GM18867 (cell line): Measurements from ENCODE around the gene VSIG10L.

ENCODE experiments used
- ATAC-seq: cut with Tn5 transposase; IDR thresholded peaks from one replicate; pipeline ENCODE4 v1.9.1; 2021; ENCODE audit warnings: mild to moderate bottlenecking, moderate library complexity; ENCODE audit not compliant: unreplicated experiment

Gene VSIG10L

DNA sequence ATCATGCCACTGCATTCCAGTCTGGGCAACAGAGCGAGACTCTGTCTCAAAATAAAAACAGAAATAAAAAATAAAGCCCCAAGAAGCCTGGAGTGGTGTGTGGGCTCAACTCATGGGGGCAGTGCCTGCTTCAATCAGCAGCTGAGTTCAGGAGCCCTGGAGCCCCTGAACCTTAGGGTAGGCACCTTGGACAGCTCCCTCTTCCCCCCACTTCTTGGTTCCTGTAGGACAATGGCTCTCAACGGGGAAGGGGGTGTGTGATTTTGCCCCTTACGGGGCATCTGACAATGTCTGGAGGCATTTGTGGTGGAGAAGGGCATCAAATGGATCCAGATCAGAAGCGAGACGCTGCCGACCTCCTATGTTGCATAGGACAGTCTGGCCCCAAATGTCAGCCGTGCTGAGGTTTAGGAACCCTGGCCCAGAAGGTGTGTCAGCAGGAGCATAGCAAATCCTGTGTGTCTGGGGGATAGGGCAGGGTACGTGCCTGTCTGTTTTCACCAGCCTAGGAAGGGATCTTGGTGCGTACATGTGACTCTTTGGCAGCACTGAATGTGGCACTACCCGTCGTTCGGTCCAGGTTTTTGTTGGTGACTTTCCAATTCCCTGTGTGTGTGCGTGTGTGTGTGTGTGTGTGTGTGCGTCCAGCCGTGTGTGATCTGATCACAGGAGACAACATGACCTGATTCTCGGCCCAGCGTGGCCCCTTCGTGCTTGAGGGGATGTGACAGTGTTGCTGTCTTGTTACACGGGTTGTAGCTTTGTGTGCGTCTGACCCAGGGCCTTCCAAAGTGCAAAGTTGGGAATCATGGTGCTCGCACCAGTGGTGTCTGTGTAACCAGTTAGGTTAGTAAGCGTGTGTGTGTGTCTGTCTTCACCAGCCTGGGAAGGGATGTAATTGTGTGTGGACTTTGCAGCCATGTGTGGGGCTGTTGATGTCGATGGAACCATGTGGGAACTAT is 23.0 kb downstream of the VSIG10L start:
- no peak for ATAC-seq

DNA sequence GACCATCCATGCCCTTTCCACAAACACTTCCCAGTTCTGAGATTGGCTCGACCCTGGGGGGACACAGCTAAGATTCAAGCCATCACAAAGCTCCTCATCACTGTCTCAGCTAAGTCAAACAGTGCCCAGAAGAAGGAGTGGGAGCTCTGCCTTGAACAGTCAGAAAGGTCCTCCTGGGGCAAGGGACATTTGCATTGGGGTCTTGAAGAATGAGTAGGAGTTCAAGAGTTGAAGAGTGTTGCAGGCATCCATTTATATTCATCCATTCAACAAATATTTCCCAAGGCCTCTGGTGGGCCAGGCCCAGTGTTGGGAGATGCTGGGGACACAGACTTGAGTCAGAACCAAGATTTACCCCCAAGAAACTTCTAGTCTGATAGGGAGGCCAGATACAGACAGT is 24.0 kb downstream of the VSIG10L start:
- ATAC-seq = no peak

DNA sequence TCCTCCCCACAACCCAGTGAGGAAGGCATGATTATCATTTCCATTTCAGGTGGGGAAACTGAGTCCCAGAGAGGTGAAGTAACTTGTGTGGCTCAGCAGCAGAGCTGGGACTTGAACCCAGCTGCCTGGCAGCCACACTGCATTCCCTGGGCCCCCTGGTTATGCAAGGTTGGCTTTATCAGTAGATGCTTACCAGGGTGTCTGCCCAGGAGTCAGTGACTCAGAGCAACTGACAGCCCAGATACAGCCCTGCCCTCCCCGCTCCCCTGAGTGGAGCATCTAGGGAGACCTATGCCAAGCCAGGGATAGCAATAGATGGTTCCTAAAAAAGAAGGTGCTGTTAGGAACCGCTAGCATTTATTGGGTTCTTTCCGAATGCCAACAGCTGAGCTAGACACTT is 24.6 kb downstream of the VSIG10L start:
- no peak for ATAC-seq

DNA sequence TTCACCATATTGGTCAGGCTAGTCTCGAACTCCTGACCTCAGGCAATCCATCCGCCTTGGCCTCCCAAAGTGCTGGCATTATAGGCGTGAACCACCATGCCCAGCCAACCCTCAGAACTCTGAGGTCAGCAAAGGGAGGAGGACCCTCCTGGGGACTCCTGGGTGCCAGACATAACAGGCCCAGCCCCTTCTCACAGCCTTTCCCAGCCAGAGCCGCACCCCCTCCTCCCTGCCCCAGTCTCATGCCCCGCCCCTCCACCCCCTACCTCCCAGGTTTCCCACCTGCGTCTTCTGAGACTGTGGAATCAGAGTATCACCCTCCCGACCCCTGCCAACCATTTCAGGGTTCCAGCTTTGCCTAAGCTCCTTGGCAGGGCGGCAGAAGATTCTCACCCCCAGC is 25.3 kb downstream of the VSIG10L start:
- no peak for ATAC-seq

DNA sequence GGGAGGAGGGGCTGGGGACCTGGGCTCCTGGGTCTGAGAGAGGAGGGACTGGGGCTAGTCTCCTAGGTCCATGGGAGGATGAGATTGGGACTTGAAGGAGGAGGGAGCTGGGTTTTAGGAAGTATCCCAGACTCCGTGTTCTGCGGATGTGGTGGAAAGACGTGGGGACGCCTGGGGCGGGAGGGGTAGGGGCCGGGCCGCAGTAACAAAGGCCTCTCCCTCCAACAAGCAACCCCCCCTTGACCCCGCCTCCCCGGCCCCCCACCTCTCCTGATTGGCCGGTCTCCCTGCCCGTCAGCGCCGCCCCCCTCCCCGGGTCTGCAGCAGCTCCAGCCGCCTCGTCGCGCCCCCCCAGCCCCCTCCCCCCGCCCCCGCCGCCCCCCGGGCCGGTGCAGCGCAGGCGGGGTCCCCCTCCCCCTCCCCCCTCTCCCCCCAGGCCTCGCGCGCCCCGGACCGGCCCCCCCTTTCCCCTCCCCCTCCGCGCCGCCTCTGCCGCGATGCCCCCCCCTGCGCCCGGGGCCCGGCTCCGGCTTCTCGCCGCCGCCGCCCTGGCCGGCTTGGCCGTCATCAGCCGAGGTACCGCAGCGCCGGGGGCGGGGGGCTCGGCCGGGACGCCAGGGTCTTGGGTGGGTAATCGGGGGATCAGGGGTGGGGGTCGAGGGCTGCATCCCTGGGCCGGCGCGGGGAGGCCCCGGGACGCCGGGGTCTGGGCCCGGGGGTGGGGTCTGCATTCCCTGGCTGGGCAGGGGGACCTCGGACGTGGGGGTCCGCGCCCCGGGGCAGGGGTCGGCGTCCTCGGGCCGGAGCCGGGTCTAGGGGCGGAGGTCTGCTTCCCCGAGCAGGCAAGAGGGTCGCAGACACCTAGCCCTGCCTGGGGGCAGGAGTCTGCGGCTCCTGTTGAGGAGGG is 30.3 kb downstream of the VSIG10L start, which contains the start of gene IGLON5:
Gene IGLON5, plus strand, starts transcription at position 294 of the 907 bp plus-strand sequence. Its CDS starts 204 bp downstream, at position 498.
- no peak for ATAC-seq

DNA sequence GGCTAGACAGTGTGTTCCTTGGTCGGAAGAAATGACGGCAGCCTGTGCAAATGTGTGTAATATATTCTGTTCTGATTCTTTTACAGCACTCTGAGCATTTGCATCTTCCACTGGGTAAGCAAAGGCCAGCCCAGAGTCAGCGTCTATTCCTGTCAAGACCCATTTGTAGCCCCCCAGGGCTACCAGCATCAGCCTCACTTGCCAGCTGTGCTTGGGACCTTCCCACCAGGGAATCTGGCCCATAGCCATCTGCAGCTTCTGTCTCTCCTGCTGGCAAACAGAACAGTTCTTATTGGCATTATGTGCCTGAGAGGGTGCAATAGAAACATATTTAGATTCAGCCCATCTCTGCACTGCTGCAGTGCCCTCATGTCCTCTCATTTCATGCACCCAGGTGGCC is 36.5 kb downstream of the VSIG10L start:
- ATAC-seq = no peak

DNA sequence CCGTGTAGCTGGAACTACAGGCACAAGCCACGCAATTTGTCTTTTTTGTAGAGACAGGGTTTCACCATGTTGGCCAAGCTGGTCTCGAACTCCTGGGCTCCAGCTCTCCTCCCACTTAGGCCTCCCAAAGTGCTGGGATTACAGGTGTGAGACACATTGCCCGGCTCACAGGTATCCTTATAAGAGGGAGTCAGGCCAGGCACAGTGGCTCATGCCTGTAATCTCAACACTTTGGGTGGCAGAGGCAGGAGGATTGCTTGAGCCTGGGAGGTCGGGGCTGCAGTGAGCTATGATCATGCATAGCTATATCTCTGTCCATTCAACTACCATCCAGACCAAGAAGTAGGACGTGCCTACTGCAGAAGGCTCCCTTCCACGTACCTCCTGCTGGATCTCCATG is 40.7 kb downstream of the VSIG10L start:
- ATAC-seq = no peak

DNA sequence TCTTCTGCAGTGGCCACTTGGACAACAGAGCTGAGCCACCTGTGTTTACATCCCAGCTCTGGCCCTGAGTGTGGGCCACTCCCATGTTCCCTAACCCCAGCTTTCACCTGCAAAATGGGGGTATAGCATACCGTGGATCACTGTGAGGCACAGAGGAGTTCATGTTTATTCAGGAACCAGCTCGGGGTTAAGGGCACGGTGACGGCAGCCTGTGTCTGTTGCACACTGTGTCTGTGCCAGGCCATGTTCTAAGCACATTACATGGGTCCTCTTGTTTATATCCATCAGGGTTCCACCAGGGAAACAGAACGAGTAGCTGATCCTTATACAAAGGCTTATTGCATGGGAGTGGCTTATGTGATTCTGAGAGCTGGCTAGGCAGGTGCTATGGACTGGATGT is 44.5 kb downstream of the VSIG10L start:
- ATAC-seq = no peak

DNA sequence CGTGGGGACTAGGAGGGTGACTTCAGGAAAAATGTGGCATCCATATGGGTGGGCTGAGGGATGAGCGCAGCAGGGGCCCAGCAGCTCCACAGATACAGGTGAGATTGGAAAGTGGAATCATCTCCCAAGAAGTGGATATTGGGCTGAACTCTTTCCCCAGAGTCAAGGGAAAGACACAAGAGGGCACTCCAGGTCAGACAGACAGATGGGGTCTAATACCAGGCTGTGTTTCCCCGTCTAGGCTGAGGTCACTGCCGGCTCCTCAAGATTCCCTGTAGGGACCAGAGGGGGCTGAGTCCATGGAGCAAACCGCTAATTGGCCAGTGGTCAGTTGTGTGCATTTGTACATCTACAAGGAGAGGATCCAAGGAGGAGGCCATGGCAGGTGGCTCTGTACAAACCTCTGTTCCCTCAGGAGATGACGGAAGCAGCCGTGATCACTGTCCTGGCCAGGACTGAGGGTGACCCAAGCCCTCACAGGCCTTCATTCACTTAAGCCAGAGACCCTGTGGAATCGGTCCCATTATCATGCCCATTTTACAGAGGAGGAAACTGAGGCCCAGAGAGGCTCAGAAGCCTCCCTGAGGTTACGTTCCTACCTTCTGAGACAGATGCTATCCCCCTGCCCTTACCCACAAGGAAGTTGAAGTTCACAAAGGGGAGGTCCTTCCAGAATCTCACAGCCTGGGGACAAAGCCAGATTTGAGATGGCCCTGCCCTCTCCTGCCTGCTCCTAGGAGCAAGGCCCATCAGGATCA is 45.4 kb downstream of the VSIG10L start:
- no peak for ATAC-seq

DNA sequence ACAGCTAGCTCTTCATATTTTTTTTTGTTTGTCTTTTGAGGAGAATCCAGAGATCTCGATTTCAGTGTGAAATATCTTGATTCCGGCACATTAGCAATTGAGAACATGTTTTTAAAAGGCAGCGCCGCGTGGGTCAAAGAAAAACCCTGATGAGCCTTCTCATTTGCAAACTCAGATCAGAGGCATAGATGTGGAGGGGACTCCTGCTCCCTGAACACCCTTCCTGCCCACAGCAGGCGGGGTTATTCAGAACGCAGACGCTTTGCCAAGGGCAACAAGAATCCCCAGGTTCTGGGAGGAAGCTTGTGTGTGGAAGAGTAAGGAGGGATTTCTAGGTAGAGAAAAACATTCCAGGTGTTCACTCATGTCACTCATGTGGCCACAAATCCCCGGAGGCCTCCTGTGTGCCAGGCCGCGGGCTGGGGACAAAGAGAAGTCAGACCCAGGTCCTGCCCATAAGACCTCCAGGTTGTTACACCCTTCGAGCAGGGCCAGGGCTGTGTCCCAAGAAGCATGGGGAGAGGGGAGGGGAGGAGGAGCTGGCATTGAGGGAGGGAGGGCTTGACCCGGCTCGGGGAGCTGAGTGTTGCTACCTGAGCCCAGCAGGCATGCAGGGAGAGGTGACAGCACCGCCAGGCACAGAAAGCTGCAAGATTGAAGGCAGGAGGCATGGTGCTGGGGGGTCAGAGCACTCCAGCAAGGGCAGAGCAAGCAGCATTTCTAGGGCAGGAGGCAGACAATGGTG is 46.4 kb downstream of the VSIG10L start:
- no peak for ATAC-seq

DNA sequence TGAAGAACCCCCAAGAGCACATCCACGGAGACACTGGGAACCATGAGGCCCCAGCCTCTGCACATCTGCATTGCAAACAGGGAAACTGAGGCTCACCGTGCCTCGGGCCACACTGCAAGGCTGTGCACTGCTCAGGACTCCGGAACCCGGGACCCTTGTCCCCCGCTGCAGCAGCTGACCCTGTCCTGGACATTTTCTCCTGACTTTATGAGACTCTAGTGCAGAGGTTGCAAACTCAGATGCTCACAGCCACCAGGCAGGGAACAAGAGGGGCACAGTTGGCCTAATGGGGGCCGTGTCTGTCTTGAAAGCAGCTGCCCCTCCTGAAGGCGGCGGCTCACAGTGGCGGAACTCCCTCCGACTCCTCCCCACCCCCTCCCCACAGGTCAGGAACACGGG is 47.0 kb downstream of the VSIG10L start:
- ATAC-seq = no peak

DNA sequence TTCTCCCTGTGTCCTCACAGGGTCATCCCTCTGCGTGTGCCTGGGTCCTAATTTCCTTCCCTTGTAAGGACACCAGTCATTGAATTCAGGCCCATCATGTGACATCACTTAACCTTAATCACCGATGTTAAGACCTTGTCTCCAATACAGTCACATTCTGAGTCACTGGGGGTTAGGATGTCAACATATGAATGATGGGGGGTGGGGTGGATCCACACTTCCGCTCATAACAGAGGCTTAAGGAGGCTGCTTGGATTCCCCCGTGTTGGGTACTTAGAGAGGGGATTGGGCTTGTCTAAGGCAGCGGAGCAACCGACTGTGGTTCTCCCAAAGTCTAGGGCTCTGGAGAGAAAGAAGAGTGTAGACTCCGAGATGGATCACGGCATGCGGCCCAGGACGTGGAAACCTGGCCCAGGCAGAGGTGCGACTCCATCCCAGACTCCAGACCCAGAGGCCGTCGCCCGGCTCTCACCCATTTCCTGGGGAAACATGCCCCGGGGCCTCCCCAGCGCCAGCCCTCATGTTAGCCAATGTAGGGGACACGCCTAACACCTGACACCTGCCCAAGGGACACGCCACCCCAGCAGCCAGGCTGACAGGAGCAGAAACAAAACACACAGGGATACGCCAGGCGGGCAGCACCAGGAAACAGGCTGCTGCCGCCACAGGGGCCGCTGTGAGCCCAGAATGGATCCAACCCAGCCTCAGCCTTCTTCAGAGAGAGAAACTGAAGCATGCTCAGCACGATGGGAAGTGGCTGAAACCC is 47.5 kb downstream of the VSIG10L start:
- no peak for ATAC-seq

DNA sequence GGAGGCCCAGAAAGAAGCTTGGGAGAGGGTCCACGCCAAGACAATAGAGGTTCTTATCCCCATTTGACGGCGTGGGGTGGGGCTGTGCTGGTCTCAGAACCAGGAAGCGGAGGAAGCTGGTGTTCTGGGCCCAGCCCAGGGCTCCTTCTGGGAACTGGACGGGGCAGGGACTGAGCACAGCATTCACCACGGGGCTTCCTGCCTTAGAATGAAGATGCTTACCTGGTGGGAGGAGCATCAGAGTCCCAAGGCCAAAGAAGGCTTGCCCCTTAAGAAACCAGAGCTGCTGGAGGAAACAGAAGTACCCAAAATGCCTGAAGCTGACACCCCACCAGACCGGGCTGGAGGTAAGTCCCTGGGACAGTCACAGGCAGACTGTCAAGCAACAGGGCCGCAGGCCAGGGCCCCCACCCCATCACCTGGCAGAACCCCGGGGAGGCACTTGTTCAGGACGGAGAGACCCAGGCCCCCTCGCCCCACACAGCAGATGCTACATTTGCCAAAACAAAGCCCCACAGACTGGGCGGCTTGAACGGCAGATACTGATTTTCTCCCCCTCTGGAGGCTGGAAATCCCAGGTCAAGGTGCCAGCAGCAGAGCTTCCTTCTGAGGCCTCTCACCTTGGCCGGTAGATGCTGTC is 48.2 kb downstream of the VSIG10L start:
- ATAC-seq = no peak

DNA sequence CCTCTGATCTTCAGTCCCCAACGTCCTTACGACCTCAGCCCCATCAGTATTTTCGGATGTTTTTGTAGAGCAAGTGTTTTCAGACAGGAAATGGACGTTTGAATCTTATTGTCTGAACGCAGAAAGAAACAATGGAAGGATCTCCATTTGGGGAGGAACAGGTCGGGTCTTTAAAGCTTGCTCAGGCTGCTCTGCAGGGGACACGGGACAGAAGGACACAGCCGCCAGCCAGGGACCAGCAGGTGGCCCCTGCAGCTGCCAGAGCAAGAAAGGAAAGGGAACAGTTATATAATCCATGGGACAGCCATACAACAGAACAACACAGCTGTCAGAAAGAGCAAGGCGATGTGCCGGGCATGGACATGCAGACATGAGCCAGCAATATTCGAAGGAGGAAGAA is 49.0 kb downstream of the VSIG10L start:
- no peak for ATAC-seq

DNA sequence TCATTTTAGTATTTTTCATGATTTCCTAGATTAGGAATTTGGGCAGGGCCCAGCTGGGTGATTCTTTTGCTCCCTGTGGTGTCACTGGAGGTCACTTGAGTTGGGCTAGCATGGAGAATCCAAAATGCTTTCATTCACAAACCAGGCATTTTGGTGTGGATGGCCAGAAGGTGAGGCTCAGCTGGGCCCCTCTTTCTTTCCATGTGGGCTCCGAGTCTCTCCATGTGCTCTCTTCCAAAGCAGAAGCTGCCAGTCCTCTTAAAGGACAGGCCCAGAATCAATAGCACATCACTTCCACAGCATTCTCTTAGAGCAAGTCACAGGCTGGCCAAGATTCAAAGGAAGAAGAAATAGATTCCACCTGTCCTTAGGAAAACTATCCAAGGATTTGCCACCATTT is 52.3 kb downstream of the VSIG10L start:
- ATAC-seq = no peak

DNA sequence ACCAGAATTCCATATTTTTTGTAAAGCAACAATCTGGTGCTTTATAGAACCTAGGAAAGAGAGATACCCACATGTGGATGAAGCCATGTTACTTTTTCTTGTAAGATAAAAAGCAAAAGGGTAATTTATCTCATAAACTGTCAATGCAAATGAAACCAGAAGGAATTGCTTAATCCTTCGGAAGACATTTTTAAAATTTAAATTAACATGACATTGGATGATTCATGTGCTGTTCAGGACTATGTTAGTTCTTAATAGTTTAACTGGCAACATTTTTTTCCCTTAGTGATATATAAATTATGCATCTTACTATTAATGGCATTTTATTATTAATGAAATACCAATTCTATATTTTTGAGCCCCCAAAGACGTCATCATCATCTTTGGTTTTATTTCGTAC is 56.3 kb downstream of the VSIG10L start:
- no peak for ATAC-seq

DNA sequence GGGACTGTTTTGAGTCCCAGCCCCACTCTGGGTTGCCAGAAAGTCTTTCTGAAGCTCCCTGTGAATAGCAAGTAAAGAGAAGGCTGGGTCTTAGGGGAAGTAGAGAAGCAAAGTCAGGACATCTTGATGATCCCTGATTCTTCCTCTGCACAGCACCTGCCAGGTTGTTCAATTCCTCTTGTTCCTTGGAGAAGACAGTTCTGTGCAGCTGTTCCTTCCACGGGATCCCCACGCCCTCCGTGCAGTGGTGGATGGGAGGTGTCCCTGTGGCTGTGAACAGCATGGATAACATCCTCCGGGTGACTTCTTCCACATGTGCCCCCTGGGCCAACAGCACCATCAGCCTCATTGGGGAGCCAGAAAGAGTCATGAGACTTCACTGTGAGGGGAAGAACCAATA is 59.6 kb downstream of the VSIG10L start:
- ATAC-seq = no peak
